Measurements from ENCODE around the gene YDJC.
"Not testable (repeated sequence)": the region's sequence is repeated elsewhere in the genome, so short reads cannot be mapped to it uniquely, and the experiment has no call there.

DNA sequence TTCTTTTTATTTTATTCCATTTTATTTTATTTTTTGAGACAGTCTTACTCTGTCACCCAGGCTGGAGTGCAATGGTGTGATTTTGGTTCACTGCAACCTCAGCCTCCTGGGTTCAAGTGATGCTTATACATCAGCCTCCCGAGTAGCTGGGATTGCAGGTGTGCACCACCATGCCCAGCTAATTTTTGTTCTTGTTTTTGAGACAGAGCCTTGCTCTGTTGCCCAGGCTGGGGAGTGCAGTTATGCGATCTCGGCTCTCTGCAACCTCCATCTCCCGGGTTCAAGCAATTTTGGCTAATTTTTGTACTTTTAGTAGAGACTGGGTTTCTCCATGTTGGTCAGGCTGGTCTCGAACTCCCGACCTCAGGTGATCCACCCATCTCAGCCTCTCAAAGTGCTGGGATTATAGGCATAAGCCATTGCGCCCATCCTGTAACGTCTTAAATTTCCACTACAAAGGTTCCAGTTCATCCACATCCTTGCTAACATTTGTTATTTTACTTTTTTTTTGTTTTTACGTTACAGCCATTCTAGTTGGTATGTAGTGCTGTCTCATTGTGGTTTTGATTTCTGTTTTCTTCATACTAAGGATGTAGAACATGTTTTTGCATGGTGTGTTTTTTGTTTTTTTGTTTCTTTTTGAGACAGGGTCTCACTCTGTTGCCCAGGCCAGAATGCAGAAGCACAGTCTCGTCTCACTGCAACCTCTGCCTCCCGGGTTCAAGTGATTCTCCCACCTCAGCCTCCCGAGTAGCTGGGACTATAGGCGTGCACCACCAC lies 33.3 kb downstream of the YDJC start:
- not testable (repeated sequence) for TF ChIP-seq CTCF (conservative IDR thresholded peaks at IDR 0.05; ENCODE audit: low read length); EZH2phosphoT487 (IDR thresholded peaks at IDR 0.05; ENCODE audit: borderline replicate concordance, low read depth, low read length)
